ENCODE data around the gene ARHGEF25.
"Not testable (repeated sequence)": the region's sequence is repeated elsewhere in the genome, so short reads cannot be mapped to it uniquely, and the experiment has no call there.

Gene ARHGEF25

GRCh38 chr12:57641699-57642442 lies 30.6 kb downstream of the ARHGEF25 start:
- no peak for FAIRE-seq

GRCh38 chr12:57645990-57646658 lies 34.9 kb downstream of the ARHGEF25 start:
- FAIRE-seq: not testable (repeated sequence)

DNA sequence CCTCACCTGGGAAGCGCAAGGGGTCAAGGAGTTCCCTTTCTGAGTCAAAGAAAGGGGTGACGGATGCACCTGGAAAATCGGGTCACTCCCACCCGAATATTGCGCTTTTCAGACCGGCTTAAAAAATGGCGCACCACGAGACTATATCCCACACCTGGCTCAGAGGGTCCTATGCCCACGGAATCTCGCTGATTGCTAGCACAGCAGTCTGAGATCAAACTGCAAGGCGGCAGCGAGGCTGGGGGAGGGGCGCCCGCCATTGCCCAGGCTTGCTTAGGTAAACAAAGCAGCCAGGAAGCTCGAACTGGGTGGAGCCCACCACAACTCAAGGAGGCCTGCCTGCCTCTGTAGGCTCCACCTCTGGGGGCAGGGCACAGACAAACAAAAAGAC lies 35.4 kb downstream of the ARHGEF25 start:
- FAIRE-seq: not testable (repeated sequence)

DNA sequence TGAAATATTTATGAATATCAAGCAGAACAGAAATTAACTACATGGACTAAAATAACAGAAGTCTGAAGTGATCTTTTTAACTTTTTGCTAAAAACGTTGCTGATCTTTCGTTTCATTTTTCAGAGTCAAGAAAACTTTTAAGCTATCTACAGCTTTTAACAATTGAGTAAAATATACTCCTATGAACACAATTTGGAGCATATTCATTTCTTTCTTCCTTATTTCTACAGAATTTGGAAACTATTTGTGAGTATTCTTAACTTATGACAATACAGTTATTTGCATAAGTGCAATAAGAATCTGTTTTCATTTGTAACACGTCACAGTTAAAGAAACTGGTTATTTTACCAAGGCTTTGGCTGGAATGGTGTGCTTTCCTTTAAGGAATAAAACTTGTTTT lies 42.8 kb downstream of the ARHGEF25 start:
- FAIRE-seq: no peak

DNA sequence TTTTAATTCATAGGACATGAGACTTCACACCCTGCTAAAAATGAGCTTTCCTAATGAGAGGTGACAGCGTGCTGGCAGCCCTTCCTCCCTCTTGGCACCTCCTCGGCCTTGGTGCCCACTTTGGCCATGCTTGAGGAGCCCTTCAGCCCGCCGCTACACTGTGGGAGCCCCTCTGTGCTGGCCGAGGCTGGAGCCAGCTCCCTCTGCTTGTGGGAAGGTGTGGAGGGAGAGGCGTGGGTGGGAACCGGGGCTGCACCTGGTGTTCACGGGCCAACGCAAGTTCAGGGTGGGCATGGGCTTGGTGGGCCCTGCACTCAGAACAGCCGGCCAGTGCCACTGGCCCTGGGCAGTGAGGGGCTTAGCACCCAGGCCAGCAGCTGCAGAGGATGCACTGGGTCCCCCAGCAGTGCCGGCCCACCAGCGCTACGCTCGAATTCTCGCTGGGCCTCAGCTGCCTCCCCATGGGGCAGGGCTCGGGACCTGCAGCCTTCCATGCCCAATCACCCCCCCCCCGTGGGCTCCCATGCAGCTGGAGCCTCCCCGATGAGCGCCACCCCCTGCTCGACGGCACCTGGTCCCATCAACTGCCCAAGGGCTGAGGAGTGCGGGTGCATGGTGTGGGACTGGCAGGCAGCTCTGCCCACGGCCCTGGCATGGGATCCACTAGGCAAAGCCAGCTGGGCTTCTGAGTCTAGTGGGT lies 44.5 kb downstream of the ARHGEF25 start:
- FAIRE-seq: no peak

DNA sequence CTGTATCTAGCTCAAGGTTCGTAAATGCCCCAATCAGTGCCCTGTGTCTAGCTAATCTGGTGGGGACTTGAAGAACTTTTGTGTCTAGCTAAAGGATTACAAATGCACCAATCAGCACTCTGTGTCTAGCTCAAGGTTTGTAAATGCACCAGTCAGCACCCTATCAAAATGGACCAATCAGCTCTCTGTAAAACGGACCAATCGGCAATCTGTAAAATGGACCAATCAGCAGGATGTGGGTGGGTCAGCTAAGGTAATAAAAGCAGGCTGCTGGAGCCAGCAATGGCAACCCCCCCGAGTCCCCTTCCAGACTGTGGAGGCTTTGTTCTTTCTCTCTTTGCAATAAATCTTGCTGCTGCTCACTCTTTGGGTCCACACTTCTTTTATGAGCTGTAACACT lies 45.2 kb downstream of the ARHGEF25 start:
- FAIRE-seq: not testable (repeated sequence)

GRCh38 chr12:57657744-57658143 lies 46.5 kb downstream of the ARHGEF25 start:
- FAIRE-seq: no peak

DNA sequence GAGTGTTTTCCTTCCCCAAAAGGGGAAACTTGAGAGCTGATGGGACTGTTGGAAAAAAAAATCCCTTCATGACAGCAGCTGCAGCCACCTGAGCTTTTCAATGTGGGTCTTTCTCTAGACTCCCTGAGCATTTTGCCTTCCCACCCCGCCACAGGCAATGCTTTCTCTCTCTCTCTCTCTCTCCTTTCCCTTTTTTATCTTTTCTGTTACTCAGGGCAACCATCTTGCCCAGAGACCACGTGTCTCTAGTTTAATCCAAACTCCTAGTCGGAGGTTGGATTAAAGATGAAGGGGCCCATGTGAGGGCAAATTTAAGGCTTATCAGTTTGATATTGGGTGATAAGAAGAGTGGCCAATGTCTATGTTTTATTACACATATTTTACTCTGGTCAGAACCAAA lies 47.7 kb downstream of the ARHGEF25 start:
- FAIRE-seq: no peak

DNA sequence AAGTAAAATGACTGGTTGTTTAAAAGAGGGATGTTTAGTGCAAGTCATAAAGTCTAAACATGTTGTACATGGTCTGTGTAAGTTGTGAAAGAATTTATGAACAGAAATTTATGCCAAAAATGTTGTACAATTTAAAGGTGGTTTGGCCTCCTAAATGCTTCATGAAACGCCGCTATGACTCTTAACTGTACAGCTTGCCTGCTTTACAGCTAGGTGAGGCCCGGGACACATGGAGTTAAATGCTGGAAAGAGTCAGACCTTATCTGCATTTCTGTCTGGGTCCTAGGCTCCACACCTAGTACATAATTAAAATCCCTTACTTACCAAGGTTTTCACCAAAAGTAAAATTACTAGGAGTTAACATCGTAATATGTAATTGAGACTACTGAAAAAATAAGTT lies 50.1 kb downstream of the ARHGEF25 start:
- no peak for FAIRE-seq

DNA sequence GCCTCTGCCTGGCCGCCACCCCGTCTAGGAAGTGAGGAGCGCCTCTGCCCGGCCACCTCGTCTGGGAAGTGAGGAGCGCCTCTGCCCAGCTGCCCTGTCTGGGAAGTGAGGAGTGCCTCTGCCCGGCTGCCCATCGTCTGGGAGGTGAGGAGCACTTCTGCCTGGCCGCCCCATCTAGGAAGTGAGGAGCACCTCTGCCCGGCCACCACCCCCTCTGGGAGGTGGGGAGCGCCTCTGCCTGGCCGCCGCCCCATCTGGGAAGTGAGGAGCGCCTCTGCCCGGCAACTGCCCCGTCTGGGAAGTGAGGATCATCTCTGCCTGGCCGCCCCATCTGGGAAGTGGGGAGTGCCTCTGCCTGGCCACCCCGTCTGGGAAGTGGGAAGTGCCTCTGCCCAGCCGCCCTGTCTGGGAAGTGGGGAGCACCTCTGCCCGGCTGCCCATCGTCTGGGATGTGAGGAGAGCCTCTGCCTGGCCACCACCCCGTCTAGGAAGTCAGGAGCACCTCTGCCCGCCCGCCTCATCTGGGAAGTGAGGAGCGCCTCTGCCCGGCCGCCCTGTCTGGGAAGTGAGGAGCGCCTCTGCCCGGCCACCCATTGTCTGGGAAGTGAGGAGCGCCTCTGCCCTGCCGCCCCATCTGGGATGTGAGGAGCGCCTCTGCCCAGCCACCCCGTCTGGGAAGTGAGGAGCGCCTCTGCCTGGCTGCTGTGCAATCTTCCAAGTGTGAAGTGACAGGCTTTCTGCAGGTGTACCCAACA lies 54.0 kb downstream of the ARHGEF25 start:
- FAIRE-seq: not testable (repeated sequence)

All from islet of Langerhans (tissue), 1 donor.